SKM-1 treated with dmso at 0.1 percent for 144 hours (cell line): ENCODE data around the gene PEAR1.
A peak's percentile ranks its signal among the peaks of the same experiment; 100 is the strongest.

ENCODE experiments used
- DNase-seq: peaks from one replicate; lab custom pipeline; 2025; ENCODE audit not compliant: unreplicated experiment; lab: John Stamatoyannopoulos, UW

The PEAR1 gene

GRCh38 chr1:156881101-156881500, 12.4 kb upstream of the PEAR1 start:
- no peak for DNase-seq

GRCh38 chr1:156881663-156882062, 11.9 kb upstream of the PEAR1 start:
- DNase-seq = no peak

GRCh38 chr1:156882543-156882942, 11.0 kb upstream of the PEAR1 start:
- DNase-seq = no peak

GRCh38 chr1:156883919-156884318, 9.6 kb upstream of the PEAR1 start:
- no peak for DNase-seq

DNA sequence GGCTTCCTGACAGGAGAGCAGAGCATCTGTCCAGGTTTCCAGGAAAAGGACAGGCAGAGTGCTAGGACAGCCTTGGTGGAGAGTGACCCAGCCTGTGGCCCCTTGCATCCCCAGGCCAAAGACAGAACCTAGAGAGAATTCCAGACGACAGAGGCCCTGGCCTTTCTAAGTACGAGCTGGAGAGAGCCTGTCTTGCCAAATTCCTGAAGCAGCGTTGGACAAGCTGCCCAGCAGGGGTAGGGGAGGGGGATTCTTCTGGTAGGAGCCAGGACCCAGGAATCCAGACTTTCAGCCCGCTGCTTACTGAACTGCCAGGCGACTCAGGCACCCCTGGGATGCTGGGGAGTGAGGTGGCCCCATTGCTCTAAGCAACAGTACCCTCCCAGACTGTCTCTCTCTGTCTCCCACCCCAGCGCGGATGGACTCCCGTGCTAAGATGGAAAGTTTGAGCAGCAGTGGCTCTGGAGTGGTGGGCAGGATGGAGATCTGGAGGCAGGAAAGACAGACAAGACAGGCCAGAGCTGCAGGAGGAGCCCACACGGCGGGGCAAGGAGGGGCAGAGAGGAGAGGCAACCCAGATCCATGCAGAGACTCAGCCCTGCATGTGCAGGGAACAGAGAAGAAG, 8.8 kb upstream of the PEAR1 start:
- DNase-seq = no peak

GRCh38 chr1:156885314-156885713, 8.2 kb upstream of the PEAR1 start:
- DNase-seq = no peak

DNA sequence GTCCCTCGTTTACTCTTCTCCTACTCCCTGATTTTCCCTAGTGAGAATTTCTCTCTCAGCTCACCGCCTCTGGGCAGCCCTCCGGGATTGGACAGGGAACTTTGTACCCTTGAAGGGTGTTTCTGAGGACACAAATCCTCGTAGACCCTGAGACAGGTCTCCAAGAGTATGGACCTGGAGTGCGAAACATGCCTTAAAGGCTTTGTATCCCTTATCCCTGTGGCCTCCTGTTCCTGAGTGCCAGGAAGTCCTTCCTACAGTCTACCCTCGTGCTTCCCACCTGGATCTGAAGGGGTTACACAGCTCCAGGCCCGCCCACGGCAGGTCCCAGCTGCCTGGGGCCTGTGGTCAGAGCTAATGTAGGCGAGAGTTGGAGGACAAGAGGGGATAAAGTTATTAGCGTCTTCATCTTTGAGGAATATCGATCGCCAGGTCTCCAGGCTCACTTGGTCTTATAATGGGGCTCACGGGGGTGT, 7.6 kb upstream of the PEAR1 start:
- no peak for DNase-seq

DNA sequence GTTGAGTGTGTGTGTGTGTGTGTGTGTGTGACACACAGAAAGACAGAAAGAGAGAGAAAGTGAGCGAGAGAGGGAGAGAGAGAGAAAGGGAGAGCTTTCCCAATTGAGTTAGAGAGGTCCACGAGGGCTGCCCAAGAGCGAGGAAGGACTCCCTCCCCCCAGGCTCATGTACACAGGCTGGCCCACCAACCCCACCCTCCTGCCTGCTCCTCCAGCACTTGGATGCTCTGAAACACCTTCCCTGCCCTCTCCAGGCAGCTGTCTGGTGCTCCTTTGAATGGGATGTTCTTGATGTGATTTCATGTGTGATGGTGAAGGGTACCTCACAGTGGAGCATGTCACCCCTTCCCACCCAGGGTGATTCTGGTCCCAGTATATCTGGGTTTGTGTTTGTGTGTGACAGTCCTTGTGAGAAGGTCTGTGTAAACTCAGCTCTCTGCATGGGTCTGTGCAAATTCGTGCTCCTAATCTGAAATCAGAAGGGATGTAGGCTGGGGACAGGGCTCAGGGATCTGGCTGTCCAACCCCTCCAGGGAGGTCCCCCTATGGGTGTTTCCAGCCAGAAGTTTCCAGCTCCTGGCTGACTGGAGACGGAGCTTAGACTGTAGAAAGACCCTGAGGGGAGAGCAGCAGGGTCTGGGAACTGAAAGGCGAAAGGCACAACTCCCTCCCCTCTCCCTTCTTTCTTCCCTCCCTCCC, 6.8 kb upstream of the PEAR1 start:
- no peak for DNase-seq

DNA sequence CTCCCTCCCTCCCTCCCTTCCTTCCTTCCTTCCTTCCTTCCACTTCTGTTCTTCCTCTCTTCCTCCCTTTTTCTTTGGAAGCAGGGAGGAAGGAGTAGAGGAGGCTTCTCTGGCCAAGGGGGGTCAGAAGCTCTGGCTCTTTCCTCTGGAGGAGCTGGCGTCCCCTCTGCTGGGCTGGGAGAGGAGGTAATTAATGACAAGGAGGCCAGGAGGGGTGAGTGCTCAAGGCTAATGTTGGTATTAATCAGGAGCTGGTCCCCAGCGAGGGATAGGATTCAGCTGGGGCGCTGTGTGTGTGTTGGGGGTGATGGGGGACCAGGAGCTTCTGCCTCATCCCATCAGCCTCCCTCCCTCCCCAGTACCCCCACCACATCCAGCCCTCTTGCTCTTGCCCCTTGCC, 6.2 kb upstream of the PEAR1 start:
- DNase-seq = no peak

- no peak for DNase-seq
Observed at GRCh38 chr1:156887734-156888133, 5.8 kb upstream of the PEAR1 start.

- peak; percentile 86 for DNase-seq
Observed at GRCh38 chr1:156889802-156890580, 3.5 kb upstream of the PEAR1 start.

GRCh38 chr1:156892190-156893047, 1.1 kb upstream of the PEAR1 start:
- peak; percentile 84 for DNase-seq

DNA sequence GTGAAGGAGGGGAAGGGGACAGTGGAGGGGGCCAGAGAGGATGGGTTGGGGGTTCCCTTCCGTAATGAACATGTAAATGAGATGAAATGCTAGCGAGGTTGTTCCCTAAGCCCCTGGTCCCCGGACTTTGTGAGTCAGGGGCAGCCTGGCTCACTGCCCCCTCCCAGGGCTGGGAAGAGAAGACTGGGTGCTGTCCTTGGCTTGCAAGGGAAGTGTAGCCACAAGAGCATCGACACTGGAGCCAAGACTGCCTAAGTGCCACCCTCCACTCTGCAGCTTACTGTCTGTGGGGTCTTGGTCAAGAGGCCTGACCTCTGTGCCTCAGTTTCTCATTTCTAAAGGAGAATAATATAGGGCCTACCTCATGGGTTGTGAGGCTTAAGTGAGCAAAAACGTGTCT, 483 bp downstream of the PEAR1 start:
- DNase-seq = no peak

DNA sequence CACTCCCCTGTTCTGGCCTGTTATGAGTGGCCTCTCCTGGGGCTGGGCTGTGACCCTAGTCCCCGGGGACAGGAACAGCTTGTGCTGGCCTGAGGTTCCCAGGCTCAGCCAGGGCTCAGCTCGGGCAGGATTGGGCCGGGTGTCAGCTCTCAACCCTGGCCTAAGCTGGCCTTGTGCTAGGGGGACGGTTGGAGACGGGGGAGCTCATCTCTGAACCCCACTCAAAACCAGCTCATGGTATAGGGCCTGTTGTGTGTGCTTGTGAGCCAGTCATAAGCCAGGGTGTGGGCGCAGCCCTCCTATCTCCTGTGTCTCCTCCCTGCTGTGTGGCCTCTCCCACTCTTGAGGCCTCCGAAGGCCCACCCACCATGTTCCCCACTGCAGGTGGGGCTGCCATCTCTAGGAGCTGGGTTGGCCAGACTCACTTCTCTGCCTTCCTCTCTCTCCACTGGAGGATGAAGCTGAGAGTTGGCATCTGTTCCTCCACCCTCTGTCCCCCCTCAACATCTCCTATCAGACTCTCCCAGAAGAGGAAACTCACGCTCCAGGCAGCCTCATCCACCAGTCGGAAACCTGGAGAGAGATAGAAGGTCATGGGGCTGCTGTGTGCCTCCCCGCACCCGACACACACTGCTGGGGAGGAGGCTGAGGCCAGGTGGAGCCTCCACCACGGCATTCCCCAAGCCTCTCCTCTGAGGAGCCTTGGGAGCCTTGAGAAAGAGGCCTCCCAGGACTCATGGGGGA, 1.4 kb downstream of the PEAR1 start:
- DNase-seq = no peak

GRCh38 chr1:156895455-156895812, 1.9 kb downstream of the PEAR1 start:
- no peak for DNase-seq

DNA sequence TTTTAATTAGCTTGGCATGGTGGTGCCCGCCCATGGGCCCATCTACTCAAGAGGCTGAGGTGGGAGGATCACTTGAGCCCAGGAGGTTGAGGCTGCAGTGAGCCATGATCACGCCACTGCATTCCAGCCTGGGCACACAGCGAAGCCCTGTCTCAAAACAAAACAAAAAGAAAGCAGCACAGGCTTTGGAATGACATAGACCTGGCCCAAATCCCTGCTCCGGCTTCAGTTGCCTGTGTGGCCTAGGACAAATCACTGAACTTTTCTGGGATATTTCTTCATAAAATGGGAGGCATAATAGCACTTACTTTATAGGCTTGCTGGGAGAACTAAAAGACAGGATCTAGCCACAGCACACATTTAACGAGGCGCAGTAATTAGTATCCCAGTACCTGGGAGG, 2.4 kb downstream of the PEAR1 start:
- no peak for DNase-seq

DNA sequence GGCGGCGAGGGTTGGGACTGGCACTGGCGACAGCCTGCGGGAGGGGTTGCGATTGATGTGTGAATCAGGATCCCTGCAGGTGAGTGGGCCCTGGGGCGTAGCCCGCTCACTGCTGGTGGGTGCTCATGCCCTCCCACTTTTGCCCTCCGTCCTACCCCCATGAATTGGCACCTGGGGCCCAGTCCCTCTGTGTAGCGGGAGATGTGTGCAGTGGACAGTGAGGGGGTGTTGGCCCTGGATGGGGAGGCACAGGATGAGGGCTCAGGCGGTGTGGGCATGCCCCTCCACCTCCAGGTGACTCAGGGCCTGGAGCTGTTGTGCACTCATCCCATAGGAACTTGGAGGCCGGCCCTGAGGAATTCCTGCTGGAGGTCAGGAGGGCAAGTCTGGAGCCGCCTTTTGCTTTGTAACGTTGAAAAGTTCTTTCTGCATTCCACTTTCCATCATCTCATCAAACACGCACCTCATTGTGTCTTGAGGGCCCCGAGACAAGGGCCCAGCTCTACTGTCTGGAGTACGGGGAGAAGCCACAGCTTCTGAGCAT, 3.0 kb downstream of the PEAR1 start:
- no peak for DNase-seq

GRCh38 chr1:156897078-156897825, 3.7 kb downstream of the PEAR1 start:
- no peak for DNase-seq

DNA sequence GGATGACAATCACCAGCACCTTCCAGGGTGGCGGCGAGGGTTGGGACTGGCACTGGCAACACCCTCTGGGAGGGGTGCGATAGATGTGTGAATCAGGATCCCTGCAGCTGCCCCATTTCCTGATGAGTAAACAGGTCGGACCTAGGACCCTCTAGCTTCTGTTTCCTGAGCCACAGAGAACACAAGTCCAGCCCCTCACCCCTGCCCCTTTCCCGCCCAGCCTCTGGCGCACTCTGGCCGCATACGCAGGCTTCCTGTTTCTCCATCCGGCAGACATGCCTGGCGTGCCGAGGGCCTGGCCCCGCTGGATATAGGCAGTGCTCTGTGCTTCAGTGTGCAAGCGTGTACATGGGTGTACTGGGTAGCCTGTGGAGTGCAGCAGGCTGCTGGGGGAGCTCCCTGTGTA, 4.6 kb downstream of the PEAR1 start:
- DNase-seq = no peak
